ENCODE data around the gene COPB2.

GRCh38 chr3:139377378-139377777 is 12.1 kb downstream of the COPB2 start:
- TF ChIP-seq CTCF (IDR thresholded peaks at IDR 0.05), result no peak
- no peak for TF ChIP-seq EZH2 (IDR thresholded peaks at IDR 0.05)
- no peak for TF ChIP-seq EZH2phosphoT487 (IDR thresholded peaks at IDR 0.05)
